MCF 10A (cell line): ENCODE measurements around the gene DHX35. TPM values are rescaled to one million over a fixed set of nuclear protein-coding genes. Genes with fewer than 3 reads are reported as not detected.
A peak's percentile ranks its signal among the peaks of the same experiment; 100 is the strongest.

ENCODE experiments used
- BruUV-seq: library from RNA; stranded (reverse); fragments of 400-500 nt; replicated peaks from 2 replicates; lab custom pipeline; 2021; lab: Mats Ljungman, UMichigan
- CTCF ChIA-PET: fragments of 300-600 bp; sonication (Branson Sonifier 250); formaldehyde crosslinking; extraction: SDS; loops from one replicate; lab custom pipeline; 2021; ENCODE audit warnings: antibody characterized with exemption, inconsistent platforms; lab: Yijun Ruan, JAX
- POLR2A ChIA-PET: fragments of 300-600, 350-650 bp; sonication (Branson Sonifier 250); formaldehyde crosslinking; extraction: SDS; loops from one replicate; lab custom pipeline; 2020; ENCODE audit warnings: antibody characterized with exemption, inconsistent platforms; lab: Yijun Ruan, JAX
- DNase-seq: peaks from one replicate; pipeline ENCODE4 v3.0.0-alpha.2; 2018; ENCODE audit not compliant: unreplicated experiment
- H3K27ac Mint-ChIP-seq: one replicate; pipeline ENCODE4 v1.8.0; 2022; ENCODE audit warnings: mild to moderate bottlenecking, low read depth, mixed read lengths; ENCODE audit not compliant: unreplicated experiment
- H3K27me3 Mint-ChIP-seq: one replicate; pipeline ENCODE4 v1.8.0; 2022; ENCODE audit warnings: mixed read lengths; ENCODE audit not compliant: insufficient read depth, unreplicated experiment
- H3K36me3 Mint-ChIP-seq: one replicate; pipeline ENCODE4 v1.8.0; 2022; ENCODE audit warnings: mild to moderate bottlenecking, moderate library complexity, mixed read lengths; ENCODE audit not compliant: insufficient read depth, unreplicated experiment
- H3K4me1 Mint-ChIP-seq: one replicate; pipeline ENCODE4 v1.8.0; 2022; ENCODE audit warnings: mixed read lengths; ENCODE audit not compliant: insufficient read depth, unreplicated experiment
- H3K4me3 Mint-ChIP-seq: one replicate; pipeline ENCODE4 v1.8.0; 2022; ENCODE audit warnings: mild to moderate bottlenecking, moderate library complexity, mixed read lengths; ENCODE audit not compliant: unreplicated experiment
- H3K9me3 Mint-ChIP-seq: one replicate; pipeline ENCODE4 v1.8.0; 2022; ENCODE audit warnings: mixed read lengths; ENCODE audit not compliant: unreplicated experiment
- CTCF ChIP-seq: fragments of 200-600 bp; IDR thresholded peaks from one replicate; pipeline ENCODE4 v1.8.0; 2022; ENCODE audit warnings: antibody characterized with exemption, mild to moderate bottlenecking; ENCODE audit not compliant: unreplicated experiment
- intact Hi-C: fragments of 100-400 bp; cut with micrococcal nuclease; formaldehyde crosslinking; loops from 2 replicates; pipeline ENCODE4 v1.14.1; 2022
- total RNA-seq: library from RNA; stranded (reverse); gene quantifications from 2 replicates; pipeline ENCODE4 v1.2.3, GENCODE V29; 2022

Gene DHX35
- total RNA-seq, 1 experiment from 2014 or later: 7.8 TPM

DNA sequence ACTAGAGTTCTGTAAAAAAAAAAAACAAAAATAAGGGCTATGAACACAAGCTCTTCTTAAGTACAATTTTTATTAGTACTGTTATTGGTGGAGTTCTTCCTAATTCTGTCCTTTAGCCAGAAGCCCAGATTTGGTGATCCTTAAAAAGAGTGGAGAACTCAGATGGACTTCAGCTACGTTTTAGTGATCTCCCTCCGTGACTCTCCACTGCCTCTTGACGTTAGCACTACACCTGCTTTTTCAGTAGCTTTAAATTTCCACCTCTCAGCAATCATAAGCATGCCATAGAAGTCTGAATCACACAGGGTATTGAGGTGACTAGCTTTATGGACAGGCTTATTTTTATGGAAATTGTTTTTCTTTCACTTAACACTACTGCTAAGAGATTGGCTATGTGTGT, 17.7 kb downstream of the DHX35 start:
- intact Hi-C loops: no loop called here
- no TSS peak for BruUV-seq
- DNase-seq: no peak
- ChIA-PET CTCF (interaction anchor here (0.6 to 1.9 kb wide), 10 partner anchors 10 to 1989 kb away, joined by 3 to 6 read pairs (median 4); no protein-coding TSS in a partner anchor), POLR2A (interaction anchor here (0.7 to 2.2 kb wide), 2 partner anchors 11 to 17 kb away, joined by 4 to 10 read pairs; partner anchors contain the start of gene DHX35)
- H3K9me3 Mint-ChIP-seq: no peaks in the 10 kb centered on the region
- TF ChIP-seq CTCF: no peak
- no peak overlapping the region for H3K4me3 Mint-ChIP-seq
- H3K36me3 Mint-ChIP-seq: peaks cover 8% of the 10 kb centered on the region
- H3K27ac Mint-ChIP-seq: no peak overlapping the region
- H3K4me1 Mint-ChIP-seq: peaks cover 5% of the 10 kb centered on the region
- no peaks in the 10 kb centered on the region for H3K27me3 Mint-ChIP-seq

DNA sequence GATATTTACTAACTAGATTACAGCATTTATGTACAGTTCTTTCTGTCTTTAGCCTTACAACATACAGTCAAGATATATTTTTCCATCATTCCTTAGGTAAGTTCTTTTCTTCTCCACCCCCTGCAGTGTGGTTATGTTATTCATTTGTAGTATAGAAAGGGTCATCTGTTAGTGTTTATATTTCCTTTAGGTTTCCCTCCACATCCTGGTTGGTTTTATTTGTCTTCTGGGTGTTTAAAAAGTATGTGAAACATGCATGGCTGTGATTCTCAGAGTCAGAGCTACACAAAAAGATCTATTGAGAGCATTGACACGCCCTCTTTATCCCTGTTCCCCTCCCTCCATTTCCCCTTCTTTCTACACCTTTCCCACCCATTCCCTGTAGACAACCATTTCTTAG, 20.1 kb downstream of the DHX35 start:
- ChIA-PET POLR2A (interaction anchor here (0.6 to 0.8 kb wide), 3 partner anchors 9 to 56 kb away, joined by 3 read pairs; partner anchors contain the start of gene DHX35), CTCF (interaction anchor here (0.7 kb wide), 1 partner anchor 13 kb away, joined by 3 read pairs; no protein-coding TSS in a partner anchor)
- DNase-seq: no peak
- Mint-ChIP-seq H3K36me3 (peaks cover 14% of the 10 kb centered on the region), H3K9me3 (no peaks in the 10 kb centered on the region), H3K4me1 (peaks cover 15% of the 10 kb centered on the region), H3K4me3 (no peak overlapping the region), H3K27me3 (no peaks in the 10 kb centered on the region), H3K27ac (no peak overlapping the region)
- no peak for TF ChIP-seq CTCF
- intact Hi-C loops: no loop called here
- BruUV-seq: no TSS peak

GRCh38 chr20:38985060-38985459, 22.9 kb downstream of the DHX35 start:
- no TSS peak for BruUV-seq
- Mint-ChIP-seq H3K9me3 (no peaks in the 10 kb centered on the region), H3K36me3 (peaks cover 39% of the 10 kb centered on the region), H3K4me1 (peaks cover 15% of the 10 kb centered on the region), H3K27ac (peak overlapping the region; percentile 59), H3K4me3 (no peak overlapping the region), H3K27me3 (no peaks in the 10 kb centered on the region)
- no peak for TF ChIP-seq CTCF
- intact Hi-C loops: no loop called here
- DNase-seq: no peak
- ChIA-PET POLR2A (interaction anchor here (0.8 to 3.4 kb wide), 8 partner anchors 10 to 59 kb away, joined by 3 to 17 read pairs (median 4); partner anchors contain the start of genes DHX35 and FAM83D), CTCF (interaction anchor here (0.6 to 2.2 kb wide), 9 partner anchors 18 to 351 kb away, joined by 3 to 12 read pairs (median 3); partner anchors contain the start of gene DHX35)

- Mint-ChIP-seq H3K4me1 (peaks cover 15% of the 10 kb centered on the region), H3K36me3 (peaks cover 41% of the 10 kb centered on the region), H3K9me3 (no peaks in the 10 kb centered on the region), H3K27me3 (no peaks in the 10 kb centered on the region), H3K27ac (peak overlapping the region; percentile 59), H3K4me3 (no peak overlapping the region)
- DNase-seq: peak; percentile 6
- ChIA-PET POLR2A (interaction anchor here (0.8 to 3.4 kb wide), 9 partner anchors 9 to 59 kb away, joined by 3 to 17 read pairs (median 4); partner anchors contain the start of genes DHX35 and FAM83D), CTCF (interaction anchor here (0.6 to 2.2 kb wide), 7 partner anchors 58 to 659 kb away, joined by 3 to 12 read pairs (median 3); no protein-coding TSS in a partner anchor)
- intact Hi-C loops: no loop called here
- BruUV-seq: no TSS peak
- no peak for TF ChIP-seq CTCF
These were observed 23.5 kb downstream of the DHX35 start for GRCh38 chr20:38985603-38986170.
